PC-9 (cell line): Measurements from ENCODE around the gene TAS2R14.

ENCODE experiments used
- EZH2 ChIP-seq: fragments of 200-600 bp; sonication (generic); IDR thresholded peaks from 2 replicates; pipeline ENCODE4 v1.8.0; 2017; ENCODE audit warnings: antibody characterized with exemption, low read depth
- TF ChIP-seq, protein P1 (sequence below): fragments of 200-600 bp; sonication (generic); conservative IDR thresholded peaks from 2 replicates; pipeline ENCODE4 v1.6.1; 2017; ENCODE audit warnings: mixed run types, antibody characterized with exemption, mild to moderate bottlenecking, moderate library complexity

DNA sequence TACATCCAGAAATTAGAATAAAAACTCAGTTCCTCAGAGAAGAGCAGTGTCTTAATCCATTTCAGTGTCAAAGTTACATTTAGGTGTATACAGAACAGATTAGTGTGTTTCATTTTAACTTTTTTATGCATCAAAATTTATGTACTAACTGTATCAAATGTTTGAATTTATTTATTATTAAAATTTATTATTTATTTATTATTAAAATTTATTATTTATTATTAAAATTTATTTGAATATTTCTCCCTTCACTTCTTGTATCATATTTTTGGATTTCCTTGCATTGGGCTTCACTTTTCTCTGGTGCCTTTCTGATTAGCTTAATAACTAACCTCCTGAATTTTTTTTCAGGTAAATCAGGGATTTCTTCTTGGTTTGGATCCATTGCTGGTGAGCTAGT lies 2.3 kb upstream of the TAS2R14 start:
- TF ChIP-seq, protein P1, sequence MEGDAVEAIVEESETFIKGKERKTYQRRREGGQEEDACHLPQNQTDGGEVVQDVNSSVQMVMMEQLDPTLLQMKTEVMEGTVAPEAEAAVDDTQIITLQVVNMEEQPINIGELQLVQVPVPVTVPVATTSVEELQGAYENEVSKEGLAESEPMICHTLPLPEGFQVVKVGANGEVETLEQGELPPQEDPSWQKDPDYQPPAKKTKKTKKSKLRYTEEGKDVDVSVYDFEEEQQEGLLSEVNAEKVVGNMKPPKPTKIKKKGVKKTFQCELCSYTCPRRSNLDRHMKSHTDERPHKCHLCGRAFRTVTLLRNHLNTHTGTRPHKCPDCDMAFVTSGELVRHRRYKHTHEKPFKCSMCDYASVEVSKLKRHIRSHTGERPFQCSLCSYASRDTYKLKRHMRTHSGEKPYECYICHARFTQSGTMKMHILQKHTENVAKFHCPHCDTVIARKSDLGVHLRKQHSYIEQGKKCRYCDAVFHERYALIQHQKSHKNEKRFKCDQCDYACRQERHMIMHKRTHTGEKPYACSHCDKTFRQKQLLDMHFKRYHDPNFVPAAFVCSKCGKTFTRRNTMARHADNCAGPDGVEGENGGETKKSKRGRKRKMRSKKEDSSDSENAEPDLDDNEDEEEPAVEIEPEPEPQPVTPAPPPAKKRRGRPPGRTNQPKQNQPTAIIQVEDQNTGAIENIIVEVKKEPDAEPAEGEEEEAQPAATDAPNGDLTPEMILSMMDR = no peak
- TF ChIP-seq EZH2 = no peak
